ENCODE measurements around the gene RNASE7. TPM values are rescaled to one million over a fixed set of nuclear protein-coding genes. Genes with fewer than 3 reads are reported as not detected.

The RNASE7 gene
- total RNA-seq, 1 experiment from 2014 or later: not detected

GRCh38 chr14:21024585-21025370 is 17.4 kb upstream of the RNASE7 start, which contains the start of gene NDRG2:
TSS of gene NDRG2 (minus strand) at chr14:21025061. CDS start at chr14:21023315, 1,746 bp downstream.
- Histone ChIP-seq H4K20me1 (ENCODE audit: low read length) (no peaks in the 10 kb centered on the region), H3K79me2 (ENCODE audit: low read length) (no peaks in the 10 kb centered on the region), H3K27ac (ENCODE audit: low read length) (no peak within 1 kb of the TSS), H3K36me3 (ENCODE audit: low read depth, low read length) (no peaks in the 10 kb centered on the region), H3K9me2 (replicated peaks; ENCODE audit: low read length) (no peaks in the 10 kb centered on the region), H3K9ac (ENCODE audit: low read length) (no peak within 1 kb of the TSS), H3K27me3 (ENCODE audit: low read length) (peaks cover 66% of the 10 kb centered on the region), H3K4me2 (ENCODE audit: low read length) (peak within 1 kb of the TSS; percentile 79), H3K4me1 (ENCODE audit: insufficient read depth, low read length) (0 out of 2 replicates have a peak, but pooled peaks cover 4% of the 10 kb centered on the region), H3K4me3 (ENCODE audit: low read length) (peak within 1 kb of the TSS; percentile 58), H2AFZ (ENCODE audit: low read length) (peak within 1 kb of the TSS; percentile 61; the same call in 1 of the 2 replicates), H3K9me3 (ENCODE audit: low read length) (no peaks in the 10 kb centered on the region), H3F3A (ENCODE audit: low read length, unreplicated experiment) (no peaks in the 10 kb centered on the region)
- BruUV-seq (replicated peaks): no TSS peak
- POLR2A ChIA-PET (ENCODE audit: unreplicated experiment): no interaction called here
- CTCF ChIA-PET: no interaction called here
- no peak for TF ChIP-seq CTCF (conservative IDR thresholded peaks at IDR 0.05; ENCODE audit: low read depth, low read length)
- TF ChIP-seq EZH2phosphoT487 (IDR thresholded peaks at IDR 0.05; ENCODE audit: borderline replicate concordance, low read length): no peak
- no peak for TF ChIP-seq EZH2 (IDR thresholded peaks at IDR 0.05; ENCODE audit: low read length, unreplicated experiment)
- peak; percentile 37; the same call in 1 of the 2 replicates for ATAC-seq
- intact Hi-C loops (cut with micrococcal nuclease): no loop called here
- DNase-seq: no peak

GRCh38 chr14:21025371-21026273 is 16.5 kb upstream of the RNASE7 start:
- H3K36me3 ChIP-seq (ENCODE audit: low read depth, low read length): no peaks in the 10 kb centered on the region
- peaks cover 70% of the 10 kb centered on the region for H3K27me3 ChIP-seq (ENCODE audit: low read length)
- no peaks in the 10 kb centered on the region for H4K20me1 ChIP-seq (ENCODE audit: low read length)
- peak overlapping the region; percentile 61; the same call in 1 of the 2 replicates for H2AFZ ChIP-seq (ENCODE audit: low read length)
- ATAC-seq (no peak), DNase-seq (no peak)
- H3K4me1 ChIP-seq (ENCODE audit: insufficient read depth, low read length): 0 out of 2 replicates have a peak, but pooled peaks cover 4% of the 10 kb centered on the region
- H3K27ac ChIP-seq (ENCODE audit: low read length): no peak overlapping the region
- ChIA-PET CTCF (no interaction called here), POLR2A (ENCODE audit: unreplicated experiment) (no interaction called here)
- peak overlapping the region; percentile 77 for H3K4me2 ChIP-seq (ENCODE audit: low read length)
- peak overlapping the region; percentile 58 for H3K4me3 ChIP-seq (ENCODE audit: low read length)
- H3K79me2 ChIP-seq (ENCODE audit: low read length): no peaks in the 10 kb centered on the region
- no peaks in the 10 kb centered on the region for H3K9me2 ChIP-seq (replicated peaks; ENCODE audit: low read length)
- no peak overlapping the region for H3K9ac ChIP-seq (ENCODE audit: low read length)
- no TSS peak for BruUV-seq (replicated peaks)
- no peak for TF ChIP-seq CTCF (conservative IDR thresholded peaks at IDR 0.05; ENCODE audit: low read depth, low read length)
- no peak for TF ChIP-seq EZH2phosphoT487 (IDR thresholded peaks at IDR 0.05; ENCODE audit: borderline replicate concordance, low read length)
- no peak for TF ChIP-seq EZH2 (IDR thresholded peaks at IDR 0.05; ENCODE audit: low read length, unreplicated experiment)
- no peaks in the 10 kb centered on the region for H3K9me3 ChIP-seq (ENCODE audit: low read length)
- intact Hi-C loops (cut with micrococcal nuclease): no loop called here
- H3F3A ChIP-seq (ENCODE audit: low read length, unreplicated experiment): no peaks in the 10 kb centered on the region
